Duodenal mucosa (tissue), 2 donors: ENCODE data around the gene PRRG1.
"Not testable (repeated sequence)": the region's sequence is repeated elsewhere in the genome, so short reads cannot be mapped to it uniquely, and the experiment has no call there.

Source experiments
- H3K27ac ChIP-seq: one replicate; pipeline ENCODE4 v1.7.0; 2013; ENCODE audit warnings: low read depth, low read length
- H3K27me3 ChIP-seq, 2 donors: one replicate each; pipeline ENCODE4 v1.7.0; 2013; ENCODE audit warnings: low read length in 2 of 2, control low read depth in 1 of 2; ENCODE audit not compliant: insufficient read depth in 2 of 2, control insufficient read depth in 1 of 2
- H3K36me3 ChIP-seq, 2 donors: one replicate each; pipeline ENCODE4 v1.7.0; 2013; ENCODE audit warnings: low read length in 2 of 2, control low read depth in 1 of 2; ENCODE audit not compliant: insufficient read depth in 2 of 2, control insufficient read depth in 1 of 2
- H3K4me1 ChIP-seq, 2 donors: one replicate each; pipeline ENCODE4 v1.7.0; 2013; ENCODE audit warnings: low read length in 2 of 2, control low read depth in 1 of 2; ENCODE audit not compliant: insufficient read depth in 2 of 2, control insufficient read depth in 1 of 2
- H3K4me3 ChIP-seq, 2 donors: one replicate each; pipeline ENCODE4 v1.7.0; 2013; ENCODE audit warnings: low read length in 2 of 2, low read depth in 1 of 2
- H3K9ac ChIP-seq, 2 donors: one replicate each; pipeline ENCODE4 v1.7.0; 2013; ENCODE audit warnings: low read length in 2 of 2, low read depth in 1 of 2
- H3K9me3 ChIP-seq, 2 donors: one replicate each; pipeline ENCODE4 v1.7.0; 2013; ENCODE audit warnings: low read length in 2 of 2, control low read depth in 1 of 2; ENCODE audit not compliant: control insufficient read depth in 1 of 2

Gene PRRG1

GRCh38 chrX:37488323-37488722 is 139.2 kb downstream of the PRRG1 start:
- H3K4me3 ChIP-seq, result no peak overlapping the region
- H3K4me1 ChIP-seq, result no peaks in the 10 kb centered on the region
- no peak overlapping the region for H3K9ac ChIP-seq
- no peaks in the 10 kb centered on the region for H3K36me3 ChIP-seq
- H3K27me3 ChIP-seq, result no peaks in the 10 kb centered on the region
- no peak overlapping the region for H3K27ac ChIP-seq
- H3K9me3 ChIP-seq, result no peaks in the 10 kb centered on the region

- Histone ChIP-seq H3K9ac (no peak overlapping the region), H3K27me3 (no peaks in the 10 kb centered on the region), H3K4me1 (no peaks in the 10 kb centered on the region), H3K36me3 (no peaks in the 10 kb centered on the region), H3K27ac (no peak overlapping the region), H3K9me3 (no peaks in the 10 kb centered on the region), H3K4me3 (no peak overlapping the region)
These were observed 142.5 kb downstream of the PRRG1 start for GRCh38 chrX:37491686-37492085.

- not testable (repeated sequence) for H3K4me3 ChIP-seq, H3K27me3 ChIP-seq, H3K9me3 ChIP-seq, H3K27ac ChIP-seq, H3K36me3 ChIP-seq, H3K4me1 ChIP-seq, H3K9ac ChIP-seq
These were observed 146.6 kb downstream of the PRRG1 start for GRCh38 chrX:37495760-37496159.

GRCh38 chrX:37497126-37497525 is 148.0 kb downstream of the PRRG1 start:
- not testable (repeated sequence) for H3K27ac ChIP-seq, H3K36me3 ChIP-seq, H3K9me3 ChIP-seq, H3K4me3 ChIP-seq, H3K9ac ChIP-seq, H3K4me1 ChIP-seq, H3K27me3 ChIP-seq

GRCh38 chrX:37498323-37498722 is 149.2 kb downstream of the PRRG1 start:
- H3K27me3 ChIP-seq, H3K4me3 ChIP-seq, H3K4me1 ChIP-seq, H3K27ac ChIP-seq, H3K9ac ChIP-seq, H3K9me3 ChIP-seq, H3K36me3 ChIP-seq: not testable (repeated sequence)

GRCh38 chrX:37499649-37500048 is 150.5 kb downstream of the PRRG1 start:
- not testable (repeated sequence) for H3K9me3 ChIP-seq, H3K27ac ChIP-seq, H3K27me3 ChIP-seq, H3K4me3 ChIP-seq, H3K36me3 ChIP-seq, H3K4me1 ChIP-seq, H3K9ac ChIP-seq

- Histone ChIP-seq H3K9me3 (no peaks in the 10 kb centered on the region), H3K36me3 (no peaks in the 10 kb centered on the region), H3K4me3 (no peak overlapping the region), H3K9ac (no peak overlapping the region), H3K27ac (no peak overlapping the region), H3K4me1 (no peaks in the 10 kb centered on the region), H3K27me3 (no peaks in the 10 kb centered on the region)
These were observed 155.8 kb downstream of the PRRG1 start for GRCh38 chrX:37504991-37505390.
